Islet of Langerhans (tissue), 1 donor: ENCODE results near the gene FTCDNL1.

Experiments used
- FAIRE-seq: peaks from one replicate; lab custom pipeline; 2011; peaks lifted over from hg19 to GRCh38; lab: Jason Lieb, UNC

Gene FTCDNL1

GRCh38 chr2:199842631-199843395 is 8.2 kb downstream of the FTCDNL1 start:
- FAIRE-seq = no peak

- no peak for FAIRE-seq
Measured at GRCh38 chr2:199841409-199841808, 9.6 kb downstream of the FTCDNL1 start.

DNA sequence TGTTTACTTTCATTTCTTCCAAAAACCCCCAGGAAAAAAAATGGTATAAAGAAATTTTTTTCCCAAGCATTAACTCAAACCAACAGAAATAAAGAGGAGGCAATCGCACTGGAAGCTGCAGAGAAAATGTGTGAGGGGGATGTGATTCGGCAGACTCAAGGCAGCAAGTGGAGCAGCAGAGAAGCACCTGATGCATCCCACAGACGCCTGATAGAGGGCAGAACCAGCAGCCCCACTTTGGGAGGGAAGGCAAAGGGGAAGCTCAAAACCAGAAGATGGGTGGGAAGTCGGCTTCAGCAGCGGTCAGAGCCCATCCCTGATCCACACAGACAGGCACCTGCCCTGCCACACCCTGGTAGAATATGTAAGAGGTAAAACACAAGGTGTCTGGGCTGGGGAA is 12.6 kb downstream of the FTCDNL1 start:
- no peak for FAIRE-seq

DNA sequence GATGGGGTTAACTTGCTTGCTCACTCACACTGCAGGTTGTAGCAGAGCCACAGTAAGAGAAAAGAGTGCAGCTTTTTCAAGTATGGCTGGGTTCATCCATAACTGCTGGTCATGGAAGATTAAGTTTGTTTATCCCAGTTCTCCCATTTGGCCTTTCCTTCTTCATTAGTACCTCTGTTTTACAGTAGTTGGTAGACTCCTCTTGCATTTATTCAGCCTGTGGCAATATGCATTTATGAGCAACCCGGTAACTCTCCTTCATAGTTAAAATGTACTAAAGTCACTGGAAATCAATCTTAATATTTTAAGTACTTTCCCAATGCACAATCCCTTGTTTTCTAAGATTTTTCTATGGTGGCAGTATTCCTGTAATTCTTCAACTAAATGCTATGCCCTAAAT is 14.0 kb downstream of the FTCDNL1 start:
- FAIRE-seq = no peak

DNA sequence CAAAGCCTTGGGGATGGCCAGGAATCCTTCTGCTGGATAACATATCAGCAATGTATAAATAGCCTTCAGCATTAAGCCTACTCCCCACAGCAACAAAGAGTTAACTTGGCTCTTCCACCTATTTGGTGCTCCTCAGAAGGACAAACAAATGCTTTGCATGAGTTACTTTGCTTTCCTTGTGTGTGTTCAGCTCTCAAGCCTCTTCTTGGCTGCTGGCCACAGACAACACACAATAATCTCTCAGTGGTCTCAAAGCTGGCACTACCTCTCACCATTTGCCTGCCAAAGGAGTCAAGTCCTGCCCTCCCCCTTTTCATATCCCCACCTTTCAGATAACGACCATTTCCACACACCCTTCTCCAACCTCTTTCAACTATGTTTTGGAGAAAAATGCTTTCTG is 17.5 kb downstream of the FTCDNL1 start:
- no peak for FAIRE-seq

DNA sequence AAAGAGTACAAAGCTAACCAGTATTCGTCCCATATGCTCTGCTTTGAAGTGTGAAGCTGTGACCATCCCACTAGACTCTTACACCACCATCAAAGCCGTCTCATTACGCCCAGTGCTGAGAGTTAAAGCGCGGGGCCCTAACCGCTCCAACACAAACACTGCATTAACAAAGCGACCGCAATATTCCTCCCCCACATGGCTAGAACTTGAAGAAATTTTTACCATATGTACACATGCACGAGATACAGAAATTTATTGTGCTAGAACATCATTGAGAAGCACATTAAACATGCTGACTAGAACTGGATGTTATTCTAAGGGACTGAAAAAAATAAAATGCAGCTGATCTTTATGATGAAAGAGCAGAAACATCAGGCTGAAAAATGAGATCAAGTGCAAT is 20.5 kb downstream of the FTCDNL1 start:
- no peak for FAIRE-seq

GRCh38 chr2:199829628-199830027 is 21.4 kb downstream of the FTCDNL1 start:
- no peak for FAIRE-seq

DNA sequence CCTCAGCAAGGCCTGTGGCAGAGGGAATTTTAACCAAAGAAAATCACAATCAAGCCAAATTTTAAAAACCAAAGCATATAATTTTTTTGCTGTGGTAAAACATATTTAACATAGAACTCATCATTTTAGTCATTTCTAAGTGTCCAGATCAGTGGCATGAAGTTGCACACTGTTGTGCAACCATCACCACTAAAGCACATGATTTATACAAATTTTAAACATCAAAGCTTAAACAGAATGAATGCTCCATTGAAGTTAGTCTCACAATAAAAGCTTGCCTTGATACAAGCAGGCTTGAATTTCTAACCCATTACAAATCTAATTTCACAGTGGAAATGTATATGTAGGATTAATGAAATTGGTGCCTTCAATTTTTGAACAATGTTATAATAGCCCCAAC is 31.2 kb downstream of the FTCDNL1 start:
- no peak for FAIRE-seq

DNA sequence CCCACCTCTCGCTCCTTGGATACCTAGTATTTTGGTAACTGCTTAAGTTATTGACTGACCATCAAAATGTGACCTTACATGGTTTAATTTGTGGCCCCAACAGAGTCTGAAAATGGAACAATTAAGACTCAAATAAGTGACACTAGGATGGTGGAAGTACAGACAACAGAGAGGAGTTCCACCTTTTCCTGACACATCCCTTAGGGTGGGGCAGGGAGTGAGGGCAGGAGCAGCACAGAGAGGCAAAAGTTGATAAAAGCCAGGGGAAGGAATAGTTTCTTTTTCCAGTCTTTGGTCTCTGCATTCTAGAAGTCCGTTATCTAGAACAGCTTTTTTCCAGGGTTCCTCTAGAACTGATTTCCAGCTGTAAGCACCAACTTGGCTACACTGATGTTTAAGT is 32.2 kb downstream of the FTCDNL1 start:
- FAIRE-seq = no peak

GRCh38 chr2:199818026-199818425 is 33.0 kb downstream of the FTCDNL1 start:
- no peak for FAIRE-seq

- FAIRE-seq = no peak
Measured at GRCh38 chr2:199814817-199815211, 36.2 kb downstream of the FTCDNL1 start.

GRCh38 chr2:199814101-199814816 is 36.7 kb downstream of the FTCDNL1 start:
- no peak for FAIRE-seq

DNA sequence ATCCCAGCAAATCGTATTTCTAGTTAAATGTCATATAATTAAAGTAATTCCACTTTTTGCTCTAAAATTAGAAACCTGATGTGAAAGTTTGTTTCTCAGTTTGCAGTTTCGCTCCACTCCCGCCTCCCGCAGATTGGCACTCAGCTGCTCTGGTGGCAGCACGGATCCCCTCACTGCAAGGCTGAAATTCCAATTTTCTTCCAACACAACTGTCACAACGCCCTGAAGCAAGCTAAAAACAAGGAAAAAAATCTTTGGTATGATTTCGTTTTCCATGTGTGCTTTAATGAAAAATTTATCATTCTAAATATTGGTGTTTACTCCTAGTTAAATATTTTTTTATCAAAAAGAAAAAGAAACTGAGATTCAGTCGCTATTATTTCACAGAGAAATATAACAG is 38.5 kb downstream of the FTCDNL1 start:
- FAIRE-seq = no peak

DNA sequence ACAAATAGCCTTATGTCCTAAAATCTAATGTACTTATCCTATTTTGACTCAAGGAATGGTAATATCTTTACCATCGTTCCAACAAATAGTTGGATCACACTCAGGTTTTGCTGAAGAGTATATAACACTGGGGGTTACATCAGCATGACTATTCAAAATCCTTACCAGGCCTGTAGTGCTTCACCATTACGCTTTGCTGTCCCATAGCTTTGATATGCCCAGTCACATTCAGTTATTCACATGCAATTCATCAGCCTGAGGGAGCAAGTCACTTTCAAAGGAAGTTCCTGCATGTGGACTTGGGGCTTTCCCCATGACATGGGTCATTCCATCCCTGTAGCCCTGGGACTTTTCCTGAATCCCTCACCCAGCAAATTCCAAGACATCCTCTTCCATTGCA is 39.6 kb downstream of the FTCDNL1 start:
- FAIRE-seq = no peak

DNA sequence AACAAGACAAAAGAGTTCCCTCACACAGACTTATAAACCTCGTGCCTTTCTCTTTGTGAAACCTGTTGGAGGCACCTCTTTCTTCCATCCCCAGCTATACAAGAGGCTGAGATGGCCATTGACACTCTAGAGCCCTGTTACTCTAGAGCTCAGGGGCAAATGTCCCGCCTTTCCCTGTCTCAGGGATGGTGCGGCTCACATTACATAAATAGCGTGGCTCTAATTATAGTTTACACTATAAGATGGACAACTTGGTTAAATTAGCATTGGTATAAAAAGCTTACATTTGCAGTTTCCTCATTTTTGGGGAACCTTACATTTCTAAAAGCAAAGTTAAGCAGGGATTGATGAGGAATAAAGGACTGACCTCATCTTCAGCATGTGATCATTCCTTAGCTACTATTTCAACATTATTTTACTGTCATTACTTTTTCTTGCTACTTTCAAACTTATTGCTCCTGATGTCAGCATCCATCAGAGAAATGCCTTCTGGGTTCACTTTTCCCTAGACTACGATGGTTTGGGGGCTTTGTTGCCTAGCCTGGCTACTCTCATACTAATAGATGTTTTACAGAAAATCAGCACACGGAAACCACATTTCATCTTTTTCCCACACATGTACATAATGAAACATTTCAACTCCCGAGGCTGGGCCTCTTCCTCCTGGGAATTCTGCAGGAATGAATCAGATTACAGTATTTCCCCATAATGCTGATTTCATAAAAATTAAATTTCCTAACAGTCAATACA is 40.4 kb downstream of the FTCDNL1 start:
- no peak for FAIRE-seq

GRCh38 chr2:199807966-199808365 is 43.0 kb downstream of the FTCDNL1 start:
- FAIRE-seq = no peak

- FAIRE-seq = no peak
Measured at GRCh38 chr2:199806179-199806578, 44.8 kb downstream of the FTCDNL1 start.

DNA sequence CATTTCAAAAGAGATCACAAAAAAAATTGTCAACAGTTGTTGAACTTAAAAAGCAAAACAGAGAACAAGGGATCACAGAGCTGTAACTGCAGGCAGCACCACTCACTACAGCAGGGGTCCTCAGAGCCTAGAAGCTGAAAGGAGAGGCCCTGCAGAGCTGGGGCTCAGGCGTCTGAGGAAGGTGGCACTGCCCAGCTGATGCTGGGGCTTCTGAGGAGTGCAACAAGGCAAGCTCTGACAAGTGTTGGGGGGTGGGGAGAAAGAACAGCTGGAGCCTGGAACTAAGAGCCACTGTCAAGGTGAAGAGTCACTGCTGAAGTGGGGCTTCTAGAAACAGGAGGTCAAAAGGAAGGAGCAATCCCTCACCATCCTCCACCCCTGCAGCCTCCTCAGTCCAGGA is 46.2 kb downstream of the FTCDNL1 start:
- FAIRE-seq = no peak

DNA sequence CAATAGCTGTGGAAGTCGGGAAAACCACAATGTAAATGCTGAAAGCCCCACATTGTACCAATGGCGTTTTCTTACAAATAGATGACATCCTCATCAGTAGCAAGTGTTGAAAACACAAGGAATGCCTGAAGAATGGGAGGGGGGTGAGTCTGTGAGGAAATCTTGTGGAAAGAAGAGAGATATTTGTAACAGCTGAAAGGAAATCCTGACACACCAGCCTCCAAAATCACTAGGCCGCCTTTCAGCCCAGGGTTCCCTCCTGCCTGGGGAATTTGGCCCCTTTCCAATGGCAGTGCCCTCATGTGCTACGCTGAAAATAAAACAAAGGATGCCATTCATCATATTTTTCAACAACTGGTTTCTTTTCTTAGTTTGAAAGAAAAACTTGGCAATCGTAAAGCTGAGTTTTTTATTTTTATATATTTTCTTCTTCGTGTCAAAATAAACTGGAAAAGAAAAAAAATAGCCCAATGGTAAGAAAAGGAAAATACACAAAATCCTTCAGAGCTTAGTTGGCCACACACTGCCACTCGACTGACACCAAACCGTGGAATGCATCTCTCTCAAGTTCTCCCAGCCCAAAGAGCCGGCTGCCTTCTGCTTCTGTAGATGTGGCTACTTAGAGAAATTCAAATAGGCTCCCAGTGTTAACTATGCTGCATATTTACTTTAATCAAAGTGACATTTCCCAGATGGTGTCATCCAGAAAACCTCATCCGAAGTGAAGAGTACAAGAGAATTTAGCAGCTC is 52.0 kb downstream of the FTCDNL1 start:
- no peak for FAIRE-seq

DNA sequence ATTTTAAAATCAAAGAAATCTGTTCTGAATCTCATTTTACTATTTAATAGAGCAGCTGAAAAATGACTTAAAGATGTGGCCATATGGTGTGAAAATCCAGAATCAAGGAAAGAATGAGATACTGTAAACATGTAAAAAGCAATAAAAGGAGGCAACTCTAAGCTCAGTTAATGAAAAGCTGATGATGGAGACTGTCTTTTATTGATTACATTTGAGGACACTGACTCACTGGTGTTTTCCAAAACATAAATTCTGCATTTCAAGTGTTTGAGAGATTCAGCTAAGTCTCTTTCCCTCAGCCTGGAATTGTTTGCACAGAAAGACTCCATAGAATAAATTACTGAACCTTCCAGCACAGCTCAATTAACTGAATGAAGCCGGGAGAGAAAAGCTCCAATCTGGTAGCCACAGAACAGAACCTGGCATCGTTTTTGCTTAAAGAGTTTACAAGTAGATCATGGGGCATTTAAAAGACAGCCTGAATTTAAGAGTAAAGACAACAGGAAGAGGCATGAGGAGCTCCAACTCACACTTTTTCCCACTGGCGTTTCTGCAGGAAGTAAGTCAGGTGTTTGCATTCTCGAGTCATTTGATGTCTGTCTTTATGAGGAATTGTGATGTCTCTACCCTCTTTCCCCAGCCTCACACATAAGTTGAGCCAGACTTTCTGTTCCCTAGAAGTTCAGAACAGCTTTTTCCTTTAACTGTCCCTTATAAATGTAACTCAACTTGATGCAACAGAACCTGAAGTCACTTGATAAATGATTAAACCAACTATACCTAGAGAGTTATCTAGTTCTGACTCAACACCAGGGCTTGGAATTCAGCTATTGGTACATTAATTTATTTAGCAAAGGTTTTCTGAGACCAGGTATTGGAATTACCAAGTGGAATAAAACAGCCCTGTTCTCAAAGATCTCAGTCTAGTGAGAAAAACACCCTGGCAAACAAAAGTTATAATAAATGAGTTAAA is 53.3 kb downstream of the FTCDNL1 start:
- no peak for FAIRE-seq

DNA sequence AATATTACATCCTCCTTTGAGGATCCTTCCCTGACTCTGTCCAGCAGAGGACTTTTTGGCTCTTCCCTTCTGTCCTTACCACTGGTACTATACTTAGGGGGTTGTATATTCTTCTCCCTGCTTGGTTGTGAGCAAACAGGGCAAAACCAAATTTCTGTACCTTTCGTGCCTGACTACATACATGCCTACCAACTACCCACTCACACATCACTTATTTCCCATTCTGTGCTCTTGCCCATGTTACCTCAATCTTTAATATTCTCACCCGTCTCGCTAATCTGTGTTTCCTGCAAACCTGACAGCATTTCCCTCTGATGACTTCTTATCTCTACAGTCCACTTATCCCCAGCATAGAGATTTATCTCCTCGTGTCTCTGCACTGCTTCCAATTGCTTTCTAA is 58.6 kb downstream of the FTCDNL1 start:
- no peak for FAIRE-seq
